ENCODE data around the gene VASP.

The VASP gene

DNA sequence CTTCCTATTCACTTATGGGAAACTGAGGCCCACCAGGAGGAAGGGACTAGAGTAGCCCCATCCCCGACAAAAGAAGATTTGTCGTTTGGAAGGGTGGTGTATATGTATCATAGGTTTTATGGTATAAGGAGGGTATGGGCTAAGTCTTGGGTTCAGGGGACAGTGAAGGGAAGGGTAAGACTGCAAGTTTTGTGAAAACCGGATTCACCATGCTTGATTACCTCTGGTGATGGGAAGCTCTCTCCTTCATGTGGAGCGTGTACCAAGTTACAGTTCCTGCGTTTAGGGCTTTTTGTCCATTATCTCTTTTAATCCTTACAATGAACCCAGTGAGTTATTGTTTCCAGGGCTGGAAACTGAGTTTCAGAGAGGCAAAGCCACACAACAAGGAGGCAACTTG lies 3.8 kb downstream of the VASP start:
- Mint-ChIP-seq H3K27me3 (no peaks in the 10 kb centered on the region), H3K4me1 (ENCODE audit: low read depth) (peaks cover 73% of the 10 kb centered on the region), H3K27ac (peak overlapping the region; percentile 95), H3K9me3 (no peaks in the 10 kb centered on the region), H3K4me3 (peak overlapping the region; percentile 94), H3K36me3 (ENCODE audit: low read depth) (peaks cover 53% of the 10 kb centered on the region)
- DNase-seq: no peak

DNA sequence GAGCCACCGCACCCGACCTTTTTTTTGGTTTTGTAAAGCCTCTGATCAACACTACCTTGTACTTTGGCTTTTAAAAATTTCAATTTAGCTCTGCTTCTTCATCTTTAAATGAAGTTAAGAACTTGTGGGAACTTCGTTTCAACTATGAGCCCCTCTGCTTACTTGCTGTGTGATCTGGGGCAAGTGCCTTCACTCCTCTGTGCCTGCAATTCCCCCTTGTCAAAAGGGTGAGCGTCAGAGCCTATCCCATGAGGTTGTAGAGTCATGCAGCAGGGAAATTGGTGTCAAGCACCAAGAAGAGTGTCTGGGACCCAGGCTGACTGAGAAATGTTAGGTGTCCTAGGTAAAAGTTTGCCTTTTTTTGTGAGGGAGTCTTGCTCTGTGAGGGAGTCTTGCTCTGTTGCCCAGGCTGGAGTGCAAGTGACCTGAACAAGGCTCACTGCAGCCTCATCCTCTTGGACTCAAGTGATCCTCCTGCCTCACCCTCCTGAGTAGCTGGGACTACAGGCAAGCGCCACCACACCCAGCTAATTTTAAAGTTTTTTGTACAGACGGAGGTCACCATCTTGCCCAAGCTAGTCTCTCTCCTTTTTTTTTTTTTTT lies 5.7 kb downstream of the VASP start:
- H3K27me3 Mint-ChIP-seq: no peaks in the 10 kb centered on the region
- no peak for DNase-seq
- H3K4me1 Mint-ChIP-seq (ENCODE audit: low read depth): peaks cover 66% of the 10 kb centered on the region
- peak overlapping the region; percentile 94 for H3K27ac Mint-ChIP-seq
- H3K36me3 Mint-ChIP-seq (ENCODE audit: low read depth): peaks cover 60% of the 10 kb centered on the region
- no peaks in the 10 kb centered on the region for H3K9me3 Mint-ChIP-seq
- H3K4me3 Mint-ChIP-seq: peak overlapping the region; percentile 18

DNA sequence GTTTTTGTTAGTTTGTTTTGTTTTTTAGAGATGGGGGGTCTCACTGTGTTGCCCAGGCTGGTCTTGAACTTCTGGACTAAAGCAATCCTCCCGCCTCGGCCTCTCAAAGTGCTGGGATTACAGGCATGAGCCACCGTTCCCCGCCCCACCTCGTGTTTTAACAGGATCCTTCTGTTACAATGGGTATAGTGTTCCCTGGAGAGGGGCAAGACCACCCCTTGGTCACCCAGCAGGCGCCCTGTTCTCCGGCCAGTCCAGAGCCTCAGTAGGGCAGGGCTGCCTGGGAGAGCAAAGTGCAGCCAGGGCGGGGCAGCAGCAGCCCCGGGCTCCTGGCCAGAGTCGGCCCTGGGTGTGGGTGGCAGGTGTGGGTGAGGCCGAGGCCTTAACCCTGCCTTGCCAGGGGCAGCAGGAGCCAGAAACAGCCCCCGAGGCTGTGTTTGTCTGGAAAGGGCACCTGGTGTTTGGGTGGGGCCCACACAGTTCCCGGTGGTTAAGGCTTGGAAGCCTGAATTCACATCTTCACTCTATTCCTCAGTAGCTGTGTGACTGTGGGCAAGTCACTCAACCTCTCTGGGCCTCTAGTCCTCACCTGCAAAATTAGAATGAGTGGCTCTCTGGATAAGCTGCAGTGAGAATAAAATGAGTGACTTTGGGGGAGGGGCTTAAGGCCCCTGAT lies 7.2 kb downstream of the VASP start:
- Mint-ChIP-seq H3K27ac (peak overlapping the region; percentile 94), H3K27me3 (no peaks in the 10 kb centered on the region), H3K9me3 (no peaks in the 10 kb centered on the region), H3K36me3 (ENCODE audit: low read depth) (peaks cover 68% of the 10 kb centered on the region), H3K4me3 (peak overlapping the region; percentile 58), H3K4me1 (ENCODE audit: low read depth) (peaks cover 60% of the 10 kb centered on the region)
- no peak for DNase-seq

DNA sequence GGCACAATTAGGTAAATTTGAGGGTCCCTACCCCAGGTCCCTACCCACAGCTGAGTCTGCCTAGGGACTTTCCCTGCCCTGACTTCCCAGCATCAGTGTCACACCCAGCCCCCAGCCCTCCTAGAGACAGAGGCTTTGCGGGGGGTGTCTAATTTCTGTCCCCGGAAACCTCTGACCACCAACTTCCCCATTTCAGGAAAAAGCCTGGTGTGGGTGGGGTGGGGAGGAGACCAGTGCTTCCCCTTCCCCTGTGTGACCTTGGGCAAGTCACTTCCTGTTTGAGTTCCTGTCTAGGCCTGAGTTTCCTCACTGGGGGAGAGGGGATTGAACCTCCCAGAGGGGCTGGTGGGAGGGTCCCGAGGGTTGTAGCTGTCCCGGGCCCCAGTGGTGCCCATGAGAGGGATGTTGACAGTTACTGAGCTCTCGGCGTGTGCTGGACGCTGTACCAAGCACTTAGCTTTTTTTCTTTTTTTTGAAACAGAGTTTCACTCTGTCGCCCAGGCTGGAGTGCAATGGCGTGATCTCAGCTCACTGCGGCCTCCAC lies 7.9 kb downstream of the VASP start:
- peak; percentile 55 for DNase-seq
- peak overlapping the region; percentile 44 for H3K4me3 Mint-ChIP-seq
- peaks cover 53% of the 10 kb centered on the region for H3K4me1 Mint-ChIP-seq (ENCODE audit: low read depth)
- no peaks in the 10 kb centered on the region for H3K27me3 Mint-ChIP-seq
- H3K27ac Mint-ChIP-seq: peak overlapping the region; percentile 94
- no peaks in the 10 kb centered on the region for H3K9me3 Mint-ChIP-seq
- peaks cover 66% of the 10 kb centered on the region for H3K36me3 Mint-ChIP-seq (ENCODE audit: low read depth)

DNA sequence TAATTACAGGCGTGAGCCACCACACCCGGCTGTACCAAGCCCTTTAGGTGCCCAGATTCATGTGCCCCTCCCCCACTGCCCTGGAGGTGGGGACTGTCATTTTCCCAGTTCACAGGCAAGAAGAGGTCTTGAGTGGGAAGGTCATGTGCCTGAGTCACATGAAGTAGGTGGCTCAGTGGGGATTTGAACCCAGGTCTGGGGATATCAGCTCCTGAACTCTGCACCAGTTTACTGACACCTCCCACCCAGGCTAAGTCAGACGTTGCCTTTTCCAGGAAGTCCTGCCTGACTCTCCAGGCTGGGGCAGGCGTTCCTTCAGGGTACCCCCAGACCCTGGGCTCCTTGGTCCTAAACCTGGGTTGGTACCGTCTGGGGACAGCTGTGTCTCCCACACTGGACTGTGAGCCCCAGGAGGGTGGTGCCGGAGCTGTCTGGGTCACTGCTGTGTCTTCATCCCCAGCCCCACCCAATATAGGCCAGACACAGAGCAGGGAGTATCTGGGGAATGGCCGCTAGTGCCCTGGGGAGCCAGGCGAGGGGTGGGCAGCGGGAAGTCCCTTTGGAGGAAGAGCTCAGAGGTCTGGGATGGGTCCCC lies 8.6 kb downstream of the VASP start:
- peak overlapping the region; percentile 94 for H3K27ac Mint-ChIP-seq
- no peaks in the 10 kb centered on the region for H3K27me3 Mint-ChIP-seq
- no peak for DNase-seq
- H3K36me3 Mint-ChIP-seq (ENCODE audit: low read depth): peaks cover 66% of the 10 kb centered on the region
- peaks cover 47% of the 10 kb centered on the region for H3K4me1 Mint-ChIP-seq (ENCODE audit: low read depth)
- peak overlapping the region; percentile 44 for H3K4me3 Mint-ChIP-seq
- H3K9me3 Mint-ChIP-seq: no peaks in the 10 kb centered on the region

DNA sequence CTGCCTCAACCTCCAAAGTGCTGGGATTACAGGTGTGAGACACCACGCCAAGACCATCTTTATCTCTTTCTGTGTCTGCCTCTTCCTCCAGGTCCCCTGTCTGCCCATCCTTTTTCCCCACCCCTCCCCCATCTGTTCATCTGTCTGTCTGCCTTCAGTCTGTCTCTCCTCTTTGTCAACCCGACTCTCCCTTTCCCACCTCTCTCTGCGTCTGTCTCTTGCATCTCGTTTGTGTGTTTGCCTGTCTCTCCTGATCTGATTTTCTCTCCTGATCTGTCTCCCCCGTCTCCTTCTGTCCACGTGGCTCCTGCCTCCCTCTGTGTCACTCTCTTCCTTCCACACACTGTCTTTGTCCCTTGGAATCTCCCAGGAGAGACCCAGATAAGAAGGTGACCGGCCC lies 10.0 kb downstream of the VASP start:
- H3K4me1 Mint-ChIP-seq (ENCODE audit: low read depth): peaks cover 35% of the 10 kb centered on the region
- H3K27ac Mint-ChIP-seq: peak overlapping the region; percentile 73
- no peak overlapping the region for H3K4me3 Mint-ChIP-seq
- no peak for DNase-seq
- H3K9me3 Mint-ChIP-seq: no peaks in the 10 kb centered on the region
- H3K36me3 Mint-ChIP-seq (ENCODE audit: low read depth): peaks cover 66% of the 10 kb centered on the region
- H3K27me3 Mint-ChIP-seq: no peaks in the 10 kb centered on the region

DNA sequence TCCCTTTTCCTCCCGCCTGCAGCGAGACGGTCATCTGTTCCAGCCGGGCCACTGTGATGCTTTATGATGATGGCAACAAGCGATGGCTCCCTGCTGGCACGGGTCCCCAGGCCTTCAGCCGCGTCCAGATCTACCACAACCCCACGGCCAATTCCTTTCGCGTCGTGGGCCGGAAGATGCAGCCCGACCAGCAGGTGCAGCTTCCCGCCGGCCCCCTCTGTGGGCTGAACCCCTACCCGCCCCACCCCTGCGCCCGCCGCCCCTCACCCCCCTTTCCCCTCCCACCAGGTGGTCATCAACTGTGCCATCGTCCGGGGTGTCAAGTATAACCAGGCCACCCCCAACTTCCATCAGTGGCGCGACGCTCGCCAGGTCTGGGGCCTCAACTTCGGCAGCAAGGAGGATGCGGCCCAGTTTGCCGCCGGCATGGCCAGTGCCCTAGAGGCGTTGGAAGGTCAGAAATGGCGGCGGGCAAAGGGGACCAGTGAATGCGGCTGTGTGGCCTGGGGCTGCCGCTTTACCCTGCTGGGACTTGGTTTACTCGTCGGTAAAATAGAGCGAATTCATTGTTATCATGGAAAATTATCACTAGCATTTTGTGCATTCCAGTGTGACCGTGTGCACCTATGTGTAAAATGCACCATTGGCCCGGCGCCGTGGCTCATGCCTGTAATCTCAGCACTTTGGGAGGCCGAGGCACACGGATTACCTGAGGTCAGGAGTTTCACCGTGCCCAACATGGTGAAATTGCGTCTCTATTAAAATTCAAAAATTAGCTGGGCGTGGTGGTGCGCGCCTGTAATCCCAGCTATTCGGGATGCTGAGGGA lies 10.6 kb downstream of the VASP start:
- Mint-ChIP-seq H3K4me1 (ENCODE audit: low read depth) (peaks cover 34% of the 10 kb centered on the region), H3K27ac (peak overlapping the region; percentile 73), H3K36me3 (ENCODE audit: low read depth) (peaks cover 69% of the 10 kb centered on the region), H3K9me3 (no peaks in the 10 kb centered on the region), H3K4me3 (no peak overlapping the region), H3K27me3 (no peaks in the 10 kb centered on the region)
- no peak for DNase-seq

DNA sequence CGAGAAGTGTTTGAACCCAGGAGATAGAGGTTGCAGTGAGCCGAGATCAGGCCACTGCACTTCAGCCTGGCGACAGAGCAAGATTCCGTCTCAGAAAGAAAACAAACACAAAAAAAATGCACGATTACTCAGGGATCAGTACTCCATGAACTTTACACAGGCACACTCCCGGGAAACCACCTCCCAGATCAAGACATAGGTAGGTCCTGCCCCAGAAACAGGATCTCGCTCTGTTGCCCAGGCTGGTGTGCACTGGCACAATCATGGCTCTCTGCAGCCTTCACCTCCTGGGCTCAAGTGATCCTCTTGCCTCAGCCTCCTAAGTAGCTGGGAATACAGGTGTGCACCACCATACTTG lies 11.2 kb downstream of the VASP start:
- Mint-ChIP-seq H3K36me3 (ENCODE audit: low read depth) (peaks cover 71% of the 10 kb centered on the region), H3K9me3 (no peaks in the 10 kb centered on the region), H3K4me1 (ENCODE audit: low read depth) (peaks cover 33% of the 10 kb centered on the region), H3K27ac (peak overlapping the region; percentile 55), H3K27me3 (no peaks in the 10 kb centered on the region), H3K4me3 (no peak overlapping the region)
- DNase-seq: no peak

DNA sequence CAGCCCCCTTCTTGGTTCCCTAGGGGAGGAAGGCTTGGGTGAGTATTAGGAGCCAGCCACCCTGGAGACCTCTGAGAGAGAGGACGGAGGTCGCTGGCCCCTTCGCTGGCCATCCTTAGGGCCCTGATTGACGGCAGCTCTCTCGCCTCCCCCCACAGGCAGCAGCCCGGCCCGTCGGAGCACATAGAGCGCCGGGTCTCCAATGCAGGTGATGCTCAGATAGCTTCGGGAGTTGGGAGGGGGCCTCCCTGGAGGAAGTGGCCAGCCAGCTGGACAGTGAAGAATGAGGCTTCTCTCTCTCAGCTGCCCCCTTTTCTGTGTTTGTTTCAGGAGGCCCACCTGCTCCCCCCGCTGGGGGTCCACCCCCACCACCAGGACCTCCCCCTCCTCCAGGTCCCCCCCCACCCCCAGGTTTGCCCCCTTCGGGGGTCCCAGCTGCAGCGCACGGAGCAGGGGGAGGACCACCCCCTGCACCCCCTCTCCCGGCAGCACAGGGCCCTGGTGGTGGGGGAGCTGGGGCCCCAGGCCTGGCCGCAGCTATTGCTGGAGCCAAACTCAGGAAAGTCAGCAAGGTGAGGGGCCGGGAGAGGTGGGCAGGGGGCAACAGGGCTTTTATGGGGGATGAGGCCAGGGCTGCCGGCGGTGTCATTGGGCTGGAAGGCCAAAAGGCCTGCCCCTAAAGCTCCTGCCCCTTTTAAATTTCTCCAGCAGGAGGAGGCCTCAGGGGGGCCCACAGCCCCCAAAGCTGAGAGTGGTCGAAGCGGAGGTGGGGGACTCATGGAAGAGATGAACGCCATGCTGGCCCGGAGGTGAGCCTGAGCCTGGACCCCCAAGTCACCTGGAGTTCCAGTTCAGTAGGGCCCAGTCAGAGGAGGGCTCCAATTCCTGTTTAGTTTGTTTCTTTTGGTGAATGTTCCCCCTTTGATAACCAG lies 15.0 kb downstream of the VASP start:
- Mint-ChIP-seq H3K36me3 (ENCODE audit: low read depth) (peaks cover 90% of the 10 kb centered on the region), H3K27ac (peak overlapping the region; percentile 74), H3K4me3 (no peak overlapping the region), H3K9me3 (no peaks in the 10 kb centered on the region), H3K27me3 (no peaks in the 10 kb centered on the region), H3K4me1 (ENCODE audit: low read depth) (peaks cover 11% of the 10 kb centered on the region)
- no peak for DNase-seq

DNA sequence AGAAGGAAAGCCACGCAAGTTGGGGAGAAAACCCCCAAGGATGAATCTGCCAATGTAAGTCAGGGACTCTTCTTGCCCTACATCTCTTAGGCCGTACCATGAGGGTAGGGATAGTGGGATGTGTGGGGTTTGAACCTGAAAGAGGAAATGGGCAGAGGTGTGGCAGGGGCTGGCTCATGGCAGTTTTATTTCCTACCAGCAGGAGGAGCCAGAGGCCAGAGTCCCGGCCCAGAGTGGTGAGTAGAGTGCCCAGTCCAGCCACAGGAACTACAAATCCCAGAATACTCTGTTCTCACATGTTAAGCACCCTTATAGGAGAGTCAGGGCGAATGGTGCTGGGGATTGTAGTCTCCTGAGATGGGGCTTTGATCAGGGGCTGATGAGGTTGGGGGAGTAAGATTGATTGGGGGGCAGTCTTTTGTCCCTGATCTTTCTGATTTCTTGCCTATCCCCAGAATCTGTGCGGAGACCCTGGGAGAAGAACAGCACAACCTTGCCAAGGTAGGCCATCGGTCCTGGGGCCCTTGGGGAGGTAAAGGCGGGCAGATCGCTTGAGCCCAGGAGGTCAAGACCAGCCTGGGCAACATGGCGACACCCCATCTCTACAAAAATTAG lies 16.5 kb downstream of the VASP start:
- H3K4me1 Mint-ChIP-seq (ENCODE audit: low read depth): peaks cover 22% of the 10 kb centered on the region

DNA sequence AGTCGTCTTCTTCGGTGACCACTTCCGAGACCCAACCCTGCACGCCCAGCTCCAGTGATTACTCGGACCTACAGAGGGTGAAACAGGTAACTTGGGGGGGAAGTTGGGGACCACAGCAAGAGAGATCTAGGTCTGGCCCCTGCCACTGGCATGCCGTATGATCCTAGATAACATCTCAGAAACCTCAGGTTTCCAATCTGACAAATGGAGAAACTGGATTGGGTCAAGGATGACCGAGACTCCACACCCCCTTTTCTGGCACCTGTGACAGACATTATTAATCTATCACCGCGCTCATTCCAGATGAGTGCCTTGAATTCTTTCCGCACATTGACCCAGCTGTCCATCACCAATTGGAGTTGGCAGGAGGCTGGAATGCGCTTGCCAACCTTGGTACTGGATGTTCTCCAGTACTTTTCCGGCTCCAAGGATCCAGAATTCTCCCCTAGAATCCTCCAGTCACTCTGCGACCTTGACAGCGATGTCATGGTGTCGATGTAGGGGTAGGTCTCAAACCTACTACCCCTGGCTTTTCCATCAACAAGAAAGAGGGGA lies 17.4 kb downstream of the VASP start:
- DNase-seq: no peak
- H3K36me3 Mint-ChIP-seq (ENCODE audit: low read depth): peaks cover 84% of the 10 kb centered on the region
- no peaks in the 10 kb centered on the region for H3K9me3 Mint-ChIP-seq
- peak overlapping the region; percentile 73 for H3K27ac Mint-ChIP-seq
- H3K4me3 Mint-ChIP-seq: no peak overlapping the region
- H3K4me1 Mint-ChIP-seq (ENCODE audit: low read depth): peaks cover 27% of the 10 kb centered on the region
- H3K27me3 Mint-ChIP-seq: no peaks in the 10 kb centered on the region

More for the DNA sequence above, 16.5 kb downstream of the VASP start:
- H3K27ac Mint-ChIP-seq: peak overlapping the region; percentile 81
- DNase-seq: peak; percentile 81
- H3K27me3 Mint-ChIP-seq: no peaks in the 10 kb centered on the region
- no peak overlapping the region for H3K4me3 Mint-ChIP-seq
- H3K36me3 Mint-ChIP-seq (ENCODE audit: low read depth): peaks cover 89% of the 10 kb centered on the region
- no peaks in the 10 kb centered on the region for H3K9me3 Mint-ChIP-seq

DNA sequence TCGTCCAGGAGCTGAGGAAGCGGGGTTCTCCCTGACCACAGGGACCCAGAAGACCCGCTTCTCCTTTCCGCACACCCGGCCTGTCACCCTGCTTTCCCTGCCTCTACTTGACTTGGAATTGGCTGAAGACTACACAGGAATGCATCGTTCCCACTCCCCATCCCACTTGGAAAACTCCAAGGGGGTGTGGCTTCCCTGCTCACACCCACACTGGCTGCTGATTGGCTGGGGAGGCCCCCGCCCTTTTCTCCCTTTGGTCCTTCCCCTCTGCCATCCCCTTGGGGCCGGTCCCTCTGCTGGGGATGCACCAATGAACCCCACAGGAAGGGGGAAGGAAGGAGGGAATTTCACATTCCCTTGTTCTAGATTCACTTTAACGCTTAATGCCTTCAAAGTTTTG lies 18.9 kb downstream of the VASP start:
- Mint-ChIP-seq H3K36me3 (ENCODE audit: low read depth) (peaks cover 69% of the 10 kb centered on the region), H3K4me1 (ENCODE audit: low read depth) (peaks cover 27% of the 10 kb centered on the region), H3K27me3 (no peaks in the 10 kb centered on the region), H3K9me3 (no peaks in the 10 kb centered on the region), H3K27ac (peak overlapping the region; percentile 40), H3K4me3 (no peak overlapping the region)
- DNase-seq: no peak

DNA sequence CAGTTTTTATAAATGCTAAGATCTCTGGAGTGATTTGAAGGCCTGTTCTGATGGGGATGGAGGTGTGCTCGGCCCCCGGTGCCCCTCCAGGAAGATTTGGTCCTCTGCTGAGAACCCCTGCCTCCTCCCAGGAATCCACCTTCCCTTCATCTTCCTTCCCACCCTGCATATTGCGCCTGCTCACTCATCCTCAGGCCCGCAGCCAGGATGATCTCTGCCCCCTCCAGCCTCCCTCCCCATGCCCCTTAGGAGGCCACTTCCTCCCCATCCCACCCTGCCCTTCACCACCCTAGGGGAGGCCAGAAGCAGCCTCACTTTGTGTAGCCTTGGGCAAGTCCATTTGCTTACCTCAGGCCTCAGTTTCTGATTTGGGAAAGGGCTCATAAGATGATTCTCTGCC lies 19.7 kb downstream of the VASP start:
- Mint-ChIP-seq H3K27me3 (no peaks in the 10 kb centered on the region), H3K9me3 (peaks cover 5% of the 10 kb centered on the region), H3K4me1 (ENCODE audit: low read depth) (peaks cover 27% of the 10 kb centered on the region), H3K36me3 (ENCODE audit: low read depth) (peaks cover 62% of the 10 kb centered on the region), H3K4me3 (no peak overlapping the region), H3K27ac (no peak overlapping the region)
- no peak for DNase-seq

All from activated T-cell treated with anti-CD3 and anti-CD28 coated beads, Interleukin-2, amount 50 U/mL, for 24 hours (primary cell).